Small intestine (tissue), 7 donors: Measurements from ENCODE around the gene BRD1. TPM values are rescaled to one million over a fixed set of nuclear protein-coding genes. Genes with fewer than 3 reads are reported as not detected.

ENCODE experiments used
- DNase-seq, 2 donors: peaks; one replicate each; pipeline versions ENCODE4 v3.0.0 to v3.0.0-alpha.2; 2013
- FAIRE-seq: peaks from 2 replicates; lab custom pipeline; 2012; peaks lifted over from hg19 to GRCh38; lab: Jason Lieb, UNC
- H3K27ac ChIP-seq, 3 donors: one replicate each; pipeline ENCODE4 v1.5.1; 2013; ENCODE audit warnings: low read length in 2 of 3, mild to moderate bottlenecking in 2 of 3, control low read depth in 1 of 3, inconsistent platforms in 1 of 3, low read depth in 1 of 3, moderate library complexity in 1 of 3
- H3K27me3 ChIP-seq, 3 donors: one replicate each; pipeline ENCODE4 v1.6.1; 2013; ENCODE audit warnings: low read length in 3 of 3, inconsistent platforms in 1 of 3; ENCODE audit not compliant: control insufficient read depth in 3 of 3, insufficient read depth in 3 of 3
- H3K36me3 ChIP-seq, 3 donors: one replicate each; pipeline ENCODE4 v1.6.1; 2013; ENCODE audit warnings: low read length in 3 of 3, inconsistent platforms in 1 of 3, low read depth in 1 of 3, mild to moderate bottlenecking in 1 of 3, moderate library complexity in 1 of 3; ENCODE audit not compliant: control insufficient read depth in 3 of 3, insufficient read depth in 2 of 3
- H3K4me1 ChIP-seq, 3 donors: one replicate each; pipeline ENCODE4 v1.6.1; 2013; ENCODE audit warnings: low read length in 2 of 3, inconsistent platforms in 1 of 3, low read depth in 1 of 3, mild to moderate bottlenecking in 1 of 3, moderate library complexity in 1 of 3; ENCODE audit not compliant: control insufficient read depth in 3 of 3, insufficient read depth in 2 of 3
- H3K4me3 ChIP-seq, 3 donors: one replicate each; pipeline ENCODE4 v1.5.1; 2013; ENCODE audit warnings: low read length in 3 of 3, control low read depth in 1 of 3, inconsistent platforms in 1 of 3, low read depth in 1 of 3, mild to moderate bottlenecking in 1 of 3, moderate library complexity in 1 of 3
- H3K9me3 ChIP-seq, 2 donors: one replicate each; pipeline ENCODE4 v1.6.1; 2013; ENCODE audit warnings: low read depth in 1 of 2, low read length in 1 of 2; ENCODE audit not compliant: control insufficient read depth in 2 of 2, insufficient read depth in 1 of 2
- WGBS, 3 donors: extraction: QIAGEN DNeasy Blood & Tissue Kit; methylation state at CpG; one replicate each; pipeline ENCODE4 v1.1.7; 2013; 5-methylcytosine and 5-hydroxymethylcytosine counted together
- polyA plus RNA-seq, 4 donors: library from polyadenylated mRNA; stranded (reverse) in 3 of 4; unstranded in 1 of 4; fragments of 200-250 nt in 3 of 4; fragments of 120-200 nt in 1 of 4; gene quantifications; one replicate each; pipeline versions ENCODE4 v1.2.1 to v1.2.3, GENCODE V29; 2013
- donor health status: healthy with polysubstance abuse.
- donor health status: control.
- donor health status: control.
- donor health status: Bipolar disorder and iron deficiency.
- donor health status: healthy.

BRD1 gene
- polyA plus RNA-seq, 4 donors = 18.5 to 33.2 (median 23.9) TPM

GRCh38 chr22:49807129-49807528 lies 20.5 kb downstream of the BRD1 start:
- no peak overlapping the region for H3K4me3 ChIP-seq
- WGBS, 3 donors = 92 to 97% (median 95%) methylated on average over 8 of the region's 8 CpGs
- FAIRE-seq (no peak), DNase-seq (no peak)
- no peak overlapping the region for H3K27ac ChIP-seq
- H3K27me3 ChIP-seq = no peaks in the 10 kb centered on the region
- H3K4me1 ChIP-seq = peaks cover 0 to 2% (median 0%) of the 10 kb centered on the region in 3 donors
- peaks cover 0 to 3% of the 10 kb centered on the region in 2 donors for H3K9me3 ChIP-seq
- H3K36me3 ChIP-seq = peaks cover 6 to 32% (median 11%) of the 10 kb centered on the region in 3 donors

- Histone ChIP-seq H3K27me3 (no peaks in the 10 kb centered on the region), H3K36me3 (peaks cover 13 to 56% (median 14%) of the 10 kb centered on the region in 3 donors), H3K4me3 (no peak overlapping the region), H3K27ac (no peak overlapping the region), H3K9me3 (peaks cover 0 to 3% of the 10 kb centered on the region in 2 donors), H3K4me1 (no peaks in the 10 kb centered on the region)
- 91 to 94% (median 93%) methylated on average over 23 to 28 of the region's 28 CpGs for WGBS, 3 donors
- FAIRE-seq = no peak
- DNase-seq = no peak
These were observed 23.8 kb downstream of the BRD1 start for GRCh38 chr22:49803737-49804375.

GRCh38 chr22:49803134-49803533 lies 24.5 kb downstream of the BRD1 start:
- Histone ChIP-seq H3K27ac (no peak overlapping the region), H3K4me1 (no peaks in the 10 kb centered on the region), H3K9me3 (peaks cover 0 to 3% of the 10 kb centered on the region in 2 donors), H3K27me3 (no peaks in the 10 kb centered on the region), H3K36me3 (peaks cover 15 to 63% (median 20%) of the 10 kb centered on the region in 3 donors), H3K4me3 (no peak overlapping the region)
- 89 to 95% (median 91%) methylated on average over 18 of the region's 18 CpGs for WGBS, 3 donors
- no peak for DNase-seq
- no peak for FAIRE-seq

- Histone ChIP-seq H3K4me1 (no peaks in the 10 kb centered on the region), H3K9me3 (no peaks in the 10 kb centered on the region), H3K27ac (no peak overlapping the region), H3K27me3 (no peaks in the 10 kb centered on the region), H3K36me3 (peaks cover 27 to 76% (median 29%) of the 10 kb centered on the region in 3 donors), H3K4me3 (no peak overlapping the region)
- 85 to 89% (median 85%) methylated on average over 18 of the region's 18 CpGs for WGBS, 3 donors
- DNase-seq (no peak), FAIRE-seq (no peak)
These were observed 26.1 kb downstream of the BRD1 start for GRCh38 chr22:49801391-49802060.

- DNase-seq (peak in 1 of 2 donors; percentile 33), FAIRE-seq (no peak)
- Histone ChIP-seq H3K27me3 (no peaks in the 10 kb centered on the region), H3K4me1 (no peaks in the 10 kb centered on the region), H3K9me3 (no peaks in the 10 kb centered on the region), H3K4me3 (no peak overlapping the region), H3K27ac (no peak overlapping the region), H3K36me3 (peaks cover 27 to 82% (median 29%) of the 10 kb centered on the region in 3 donors)
- WGBS, 3 donors = 82 to 85% (median 84%) methylated on average over 29 of the region's 29 CpGs
These were observed 27.1 kb downstream of the BRD1 start for GRCh38 chr22:49800408-49801238.

- H3K9me3 ChIP-seq = no peaks in the 10 kb centered on the region
- no peak for DNase-seq
- no peak overlapping the region for H3K27ac ChIP-seq
- peaks cover 32 to 82% (median 33%) of the 10 kb centered on the region in 3 donors for H3K36me3 ChIP-seq
- WGBS, 3 donors = 88 to 93% (median 90%) methylated on average over 18 of the region's 18 CpGs
- no peaks in the 10 kb centered on the region for H3K27me3 ChIP-seq
- H3K4me3 ChIP-seq = no peak overlapping the region
- no peaks in the 10 kb centered on the region for H3K4me1 ChIP-seq
- FAIRE-seq = no peak
These were observed 28.1 kb downstream of the BRD1 start for GRCh38 chr22:49799431-49800075.

GRCh38 chr22:49798486-49799151 lies 29.1 kb downstream of the BRD1 start:
- H3K9me3 ChIP-seq = no peaks in the 10 kb centered on the region
- FAIRE-seq = no peak
- H3K27me3 ChIP-seq = no peaks in the 10 kb centered on the region
- H3K4me3 ChIP-seq = no peak overlapping the region
- DNase-seq = no peak
- no peaks in the 10 kb centered on the region for H3K4me1 ChIP-seq
- H3K36me3 ChIP-seq = peaks cover 30 to 85% (median 37%) of the 10 kb centered on the region in 3 donors
- 95 to 96% (median 96%) methylated on average over 37 of the region's 37 CpGs for WGBS, 3 donors
- H3K27ac ChIP-seq = no peak overlapping the region
